Caco-2 (cell line): ENCODE data around the gene MYRF. TPM values are rescaled to one million over a fixed set of nuclear protein-coding genes. Genes with fewer than 3 reads are reported as not detected.

Experiments used
- BruUV-seq: library from RNA; stranded (reverse); fragments of 400-500 nt; replicated peaks from 2 replicates; lab custom pipeline; 2021; lab: Mats Ljungman, UMichigan
- CTCF ChIA-PET: fragments of 300-600 bp; sonication (Branson Sonifier 250); formaldehyde crosslinking; loops from one replicate; lab custom pipeline; 2022; ENCODE audit warnings: antibody characterized with exemption; lab: Charles Lee
- POLR2A ChIA-PET: fragments of 300-600 bp; sonication (Branson Sonifier 250); formaldehyde crosslinking; loops from one replicate; lab custom pipeline; 2022; ENCODE audit warnings: antibody characterized with exemption; lab: Charles Lee
- DNase-seq, 2 experiments: peaks; one replicate each; pipeline versions ENCODE4 v3.0.0 to v3.0.0-alpha.2; 2020 to 2022
- H3K27me3 ChIP-seq: replicated peaks from 2 replicates; pipeline ENCODE4 v1.6.0; 2011; ENCODE audit warnings: low read length; ENCODE audit not compliant: control insufficient read depth, insufficient read depth
- H3K36me3 ChIP-seq: 2 replicates; pipeline ENCODE4 v1.5.1; 2011; ENCODE audit warnings: low read length; ENCODE audit not compliant: control insufficient read depth, insufficient read depth
- H3K4me1 ChIP-seq: fragments of 250-450 bp; sonication (Bioruptor Pico); 2 replicates; pipeline ENCODE4 v1.5.1; 2020; ENCODE audit warnings: mild to moderate bottlenecking
- H3K4me3 ChIP-seq: 2 replicates; pipeline ENCODE4 v1.5.1; 2011; ENCODE audit warnings: low read depth, mild to moderate bottlenecking, control low read depth, low read length
- H3K9me3 ChIP-seq: fragments of 250-450 bp; sonication (Bioruptor Pico); 2 replicates; pipeline ENCODE4 v1.5.1; 2020; ENCODE audit warnings: mild to moderate bottlenecking, moderate library complexity
- H3K27ac Mint-ChIP-seq: one replicate; pipeline ENCODE4 v1.8.0; 2022; ENCODE audit warnings: mixed read lengths; ENCODE audit not compliant: unreplicated experiment
- H3K27me3 Mint-ChIP-seq: one replicate; pipeline ENCODE4 v1.8.0; 2022; ENCODE audit warnings: mixed read lengths; ENCODE audit not compliant: insufficient read depth, unreplicated experiment
- H3K36me3 Mint-ChIP-seq: one replicate; pipeline ENCODE4 v1.8.0; 2022; ENCODE audit warnings: mild to moderate bottlenecking, mixed read lengths; ENCODE audit not compliant: insufficient read depth, unreplicated experiment
- H3K4me1 Mint-ChIP-seq: one replicate; pipeline ENCODE4 v1.8.0; 2022; ENCODE audit warnings: low read depth, mixed read lengths; ENCODE audit not compliant: unreplicated experiment
- H3K4me3 Mint-ChIP-seq: one replicate; pipeline ENCODE4 v1.8.0; 2022; ENCODE audit warnings: mild to moderate bottlenecking, moderate library complexity, mixed read lengths; ENCODE audit not compliant: unreplicated experiment
- H3K9me3 Mint-ChIP-seq: one replicate; pipeline ENCODE4 v1.8.0; 2022; ENCODE audit warnings: mixed read lengths; ENCODE audit not compliant: unreplicated experiment
- intact Hi-C: fragments of 100-400 bp; cut with micrococcal nuclease; formaldehyde crosslinking; loops from one replicate; pipeline ENCODE4 v1.10.0; 2022; ENCODE audit not compliant: unreplicated experiment
- total RNA-seq: library from RNA; stranded (reverse); gene quantifications from 2 replicates; pipeline ENCODE4 v1.2.3, GENCODE V29; 2022
- TF ChIP-seq, protein P1 (sequence below), 2 experiments: fragments of 200-600 bp in 1 of 2; IDR thresholded peaks; 1 replicate in 1 of 2; 2 replicates in 1 of 2; pipeline versions ENCODE4 v1.5.1 to v1.8.0; 2011 to 2022; ENCODE audit warnings: antibody characterized with exemption in 1 of 2, control low read depth in 1 of 2, inconsistent platforms in 1 of 2, low read depth in 1 of 2, low read length in 1 of 2, mild to moderate bottlenecking in 1 of 2, moderate library complexity in 1 of 2; ENCODE audit not compliant: insufficient read depth in 1 of 2, severe bottlenecking in 1 of 2, unreplicated experiment in 1 of 2

MYRF gene
- total RNA-seq, 1 experiment from 2014 or later: 169 TPM

DNA sequence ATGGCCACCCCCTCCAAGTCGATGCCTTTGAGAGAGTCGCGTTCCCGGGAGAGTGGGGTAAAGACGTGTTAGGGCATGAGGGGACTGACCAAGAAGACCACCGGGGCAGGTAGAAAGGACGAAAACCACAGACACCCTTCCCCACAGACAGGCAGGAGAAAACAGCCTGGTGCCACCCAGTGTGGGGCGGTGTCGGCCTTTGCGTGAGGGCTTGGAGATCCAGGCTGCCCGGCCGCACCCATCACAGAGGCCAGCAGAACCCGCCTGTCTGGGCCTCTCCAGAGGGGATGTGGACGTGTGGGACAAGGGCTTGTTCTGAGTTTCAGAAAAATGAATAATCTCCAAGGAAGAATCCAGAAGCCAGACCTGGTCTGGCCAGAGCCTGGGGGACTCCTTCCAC, 41.4 kb upstream of the MYRF start:
- Histone ChIP-seq H3K4me1 (peaks cover 4% of the 10 kb centered on the region), H3K9me3 (no peaks in the 10 kb centered on the region), H3K27me3 (no peaks in the 10 kb centered on the region), H3K4me3 (no peak overlapping the region), H3K36me3 (no peaks in the 10 kb centered on the region)
- H3K27ac Mint-ChIP-seq: no peak overlapping the region
- no TSS peak for BruUV-seq
- H3K9me3 Mint-ChIP-seq: no peaks in the 10 kb centered on the region
- H3K36me3 Mint-ChIP-seq: peaks cover 10% of the 10 kb centered on the region
- intact Hi-C loops: no loop called here
- TF ChIP-seq, protein P1, sequence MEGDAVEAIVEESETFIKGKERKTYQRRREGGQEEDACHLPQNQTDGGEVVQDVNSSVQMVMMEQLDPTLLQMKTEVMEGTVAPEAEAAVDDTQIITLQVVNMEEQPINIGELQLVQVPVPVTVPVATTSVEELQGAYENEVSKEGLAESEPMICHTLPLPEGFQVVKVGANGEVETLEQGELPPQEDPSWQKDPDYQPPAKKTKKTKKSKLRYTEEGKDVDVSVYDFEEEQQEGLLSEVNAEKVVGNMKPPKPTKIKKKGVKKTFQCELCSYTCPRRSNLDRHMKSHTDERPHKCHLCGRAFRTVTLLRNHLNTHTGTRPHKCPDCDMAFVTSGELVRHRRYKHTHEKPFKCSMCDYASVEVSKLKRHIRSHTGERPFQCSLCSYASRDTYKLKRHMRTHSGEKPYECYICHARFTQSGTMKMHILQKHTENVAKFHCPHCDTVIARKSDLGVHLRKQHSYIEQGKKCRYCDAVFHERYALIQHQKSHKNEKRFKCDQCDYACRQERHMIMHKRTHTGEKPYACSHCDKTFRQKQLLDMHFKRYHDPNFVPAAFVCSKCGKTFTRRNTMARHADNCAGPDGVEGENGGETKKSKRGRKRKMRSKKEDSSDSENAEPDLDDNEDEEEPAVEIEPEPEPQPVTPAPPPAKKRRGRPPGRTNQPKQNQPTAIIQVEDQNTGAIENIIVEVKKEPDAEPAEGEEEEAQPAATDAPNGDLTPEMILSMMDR (IDR thresholded peaks at IDR 0.05; ENCODE audit: insufficient read depth in 1 of 2, low read depth in 1 of 2, low read length in 1 of 2, severe bottlenecking in 1 of 2, unreplicated experiment in 1 of 2): no peak
- no peak overlapping the region for H3K4me3 Mint-ChIP-seq
- H3K4me1 Mint-ChIP-seq: peaks cover 5% of the 10 kb centered on the region
- POLR2A ChIA-PET: no interaction called here
- no peak for DNase-seq
- no peaks in the 10 kb centered on the region for H3K27me3 Mint-ChIP-seq
- CTCF ChIA-PET: interaction anchor here (1.2 kb wide), 1 partner anchor 123 kb away, joined by 3 read pairs; no protein-coding TSS in a partner anchor

DNA sequence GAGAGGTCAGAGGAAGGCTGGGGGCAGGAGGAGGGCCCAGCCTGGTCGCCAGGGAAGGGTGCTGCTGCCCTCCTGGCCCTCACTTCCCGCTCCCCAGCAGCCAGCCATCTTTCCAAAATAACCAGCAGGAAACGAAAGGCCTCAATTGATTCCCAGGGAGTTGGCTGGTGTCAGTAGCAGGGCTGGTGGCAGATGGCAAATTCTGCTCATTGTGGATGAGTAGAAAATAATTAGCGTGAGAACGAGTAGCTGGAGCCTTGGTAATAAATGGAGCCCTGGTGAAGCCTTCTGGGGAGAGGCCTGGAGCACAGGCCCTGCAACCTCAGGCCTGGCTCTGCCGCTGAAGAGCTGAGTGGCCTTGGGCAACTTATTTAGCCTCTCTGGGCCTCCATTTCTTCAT, 40.9 kb upstream of the MYRF start:
- Histone ChIP-seq H3K4me1 (peaks cover 9% of the 10 kb centered on the region), H3K4me3 (no peak overlapping the region), H3K27me3 (no peaks in the 10 kb centered on the region), H3K36me3 (no peaks in the 10 kb centered on the region), H3K9me3 (no peaks in the 10 kb centered on the region)
- Mint-ChIP-seq H3K4me1 (peaks cover 10% of the 10 kb centered on the region), H3K27ac (no peak overlapping the region), H3K36me3 (peaks cover 10% of the 10 kb centered on the region), H3K9me3 (no peaks in the 10 kb centered on the region), H3K4me3 (no peak overlapping the region), H3K27me3 (no peaks in the 10 kb centered on the region)
- no TSS peak for BruUV-seq
- no peak for DNase-seq
- intact Hi-C loops: no loop called here
- POLR2A ChIA-PET: no interaction called here
- TF ChIP-seq, protein P1 (IDR thresholded peaks at IDR 0.05; ENCODE audit: insufficient read depth in 1 of 2, low read depth in 1 of 2, low read length in 1 of 2, severe bottlenecking in 1 of 2, unreplicated experiment in 1 of 2): no peak
- CTCF ChIA-PET: no interaction called here

DNA sequence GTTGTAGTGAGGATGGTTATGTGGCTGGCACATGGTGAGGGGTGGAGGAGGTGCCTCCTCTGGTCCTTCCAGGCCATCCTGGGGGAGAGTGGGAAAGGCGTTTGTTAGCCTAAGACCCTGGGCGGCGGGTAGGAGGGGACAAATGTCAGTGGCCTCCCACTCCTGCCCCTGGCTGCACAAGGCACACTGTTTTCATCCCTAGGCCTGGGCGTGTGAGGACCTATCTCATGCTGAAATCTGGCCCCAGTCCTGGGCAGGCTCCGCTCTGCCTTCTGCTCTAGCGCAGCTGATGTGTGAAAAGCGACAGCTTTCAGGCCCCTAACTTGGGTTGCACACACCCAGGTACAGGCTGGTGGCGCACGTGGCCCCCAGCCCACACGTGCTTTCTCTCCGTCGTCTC, 40.1 kb upstream of the MYRF start:
- Histone ChIP-seq H3K36me3 (no peaks in the 10 kb centered on the region), H3K27me3 (no peaks in the 10 kb centered on the region), H3K4me1 (peaks cover 15% of the 10 kb centered on the region), H3K4me3 (no peak overlapping the region), H3K9me3 (no peaks in the 10 kb centered on the region)
- H3K4me1 Mint-ChIP-seq: peaks cover 13% of the 10 kb centered on the region
- CTCF ChIA-PET: no interaction called here
- intact Hi-C loops: no loop called here
- no peaks in the 10 kb centered on the region for H3K9me3 Mint-ChIP-seq
- H3K27me3 Mint-ChIP-seq: no peaks in the 10 kb centered on the region
- H3K36me3 Mint-ChIP-seq: peaks cover 9% of the 10 kb centered on the region
- TF ChIP-seq, protein P1 (IDR thresholded peaks at IDR 0.05; ENCODE audit: insufficient read depth in 1 of 2, low read depth in 1 of 2, low read length in 1 of 2, severe bottlenecking in 1 of 2, unreplicated experiment in 1 of 2): no peak
- no peak overlapping the region for H3K27ac Mint-ChIP-seq
- no peak for DNase-seq
- POLR2A ChIA-PET: no interaction called here
- no TSS peak for BruUV-seq
- no peak overlapping the region for H3K4me3 Mint-ChIP-seq
